GM04503 (cell line): ENCODE data around the gene SLC48A1.

Experiments used
- DNase-seq: peaks from one replicate; pipeline ENCODE4 v3.0.0-alpha.2; 2012; ENCODE audit warnings: low read depth

Gene SLC48A1

GRCh38 chr12:47777151-47777550, 4.1 kb downstream of the SLC48A1 start:
- no peak for DNase-seq

- DNase-seq, result no peak
Observed at GRCh38 chr12:47777741-47778558, 4.9 kb downstream of the SLC48A1 start.

GRCh38 chr12:47778881-47779280, 5.8 kb downstream of the SLC48A1 start:
- no peak for DNase-seq

GRCh38 chr12:47779301-47779942, 6.4 kb downstream of the SLC48A1 start:
- DNase-seq, result peak; percentile 47

GRCh38 chr12:47779943-47780504, 7.0 kb downstream of the SLC48A1 start:
- no peak for DNase-seq

GRCh38 chr12:47781479-47782371, 8.7 kb downstream of the SLC48A1 start:
- DNase-seq, result no peak

GRCh38 chr12:47782372-47782770, 9.3 kb downstream of the SLC48A1 start:
- no peak for DNase-seq

- DNase-seq, result no peak
Observed at GRCh38 chr12:47783024-47783755, 10.2 kb downstream of the SLC48A1 start.

- no peak for DNase-seq
Observed at GRCh38 chr12:47783821-47784819, 11.1 kb downstream of the SLC48A1 start.

- no peak for DNase-seq
Observed at GRCh38 chr12:47785036-47785886, 12.2 kb downstream of the SLC48A1 start.

- DNase-seq, result no peak
Observed at GRCh38 chr12:47785887-47786661, 13.0 kb downstream of the SLC48A1 start.

- no peak for DNase-seq
Observed at GRCh38 chr12:47786662-47787280, 13.7 kb downstream of the SLC48A1 start.

- no peak for DNase-seq
Observed at GRCh38 chr12:47787596-47788319, 14.7 kb downstream of the SLC48A1 start.

- no peak for DNase-seq
Observed at GRCh38 chr12:47789141-47789540, 16.1 kb downstream of the SLC48A1 start.

GRCh38 chr12:47789712-47790489, 16.9 kb downstream of the SLC48A1 start:
- no peak for DNase-seq

GRCh38 chr12:47790676-47791350, 17.8 kb downstream of the SLC48A1 start:
- DNase-seq, result no peak
